ENCODE measurements around the gene ZNF627. TPM values are rescaled to one million over a fixed set of nuclear protein-coding genes. Genes with fewer than 3 reads are reported as not detected.
"Not testable (repeated sequence)": the region's sequence is repeated elsewhere in the genome, so short reads cannot be mapped to it uniquely, and the experiment has no call there.

Gene ZNF627
- total RNA-seq, 1 experiment from 2014 or later = 11.4 TPM

- no TSS peak for BruUV-seq (replicated peaks)
- CTCF ChIA-PET = interaction anchor here (0.6 to 0.7 kb wide), 5 partner anchors 12 to 1283 kb away, joined by 3 to 9 read pairs (median 4); no protein-coding TSS in a partner anchor
These were observed 36.8 kb upstream of the ZNF627 start for GRCh38 chr19:11560404-11561051.

GRCh38 chr19:11563532-11563931 is 33.8 kb upstream of the ZNF627 start:
- Histone ChIP-seq H3K27ac (no peak overlapping the region), H3K36me3 (ENCODE audit: low read depth) (no peaks in the 10 kb centered on the region), H3K4me2 (no peak overlapping the region), H3K79me2 (ENCODE audit: low read depth) (peaks cover 20% of the 10 kb centered on the region), H3K9me3 (ENCODE audit: insufficient read depth, low read depth) (no peaks in the 10 kb centered on the region), H4K20me1 (ENCODE audit: insufficient read depth) (no peaks in the 10 kb centered on the region), H3K9me2 (ENCODE audit: insufficient read depth) (no peaks in the 10 kb centered on the region), H3K4me3 (no peak overlapping the region), H3K4me1 (replicated peaks; ENCODE audit: insufficient read depth) (peaks cover 5% of the 10 kb centered on the region; the same call in 1 of the 2 replicates), H3F3A (ENCODE audit: insufficient read depth, low read depth) (peaks cover 16% of the 10 kb centered on the region; the same call in 1 of the 2 replicates), H2AFZ (no peak overlapping the region), H3K27me3 (ENCODE audit: insufficient read depth, low read depth) (no peaks in the 10 kb centered on the region)
- DNase-seq = no peak
- TF ChIP-seq CTCF (conservative IDR thresholded peaks at IDR 0.05) (no peak), EZH2 (IDR thresholded peaks at IDR 0.05; ENCODE audit: low read depth) (no peak)
- intact Hi-C loops (cut with micrococcal nuclease; ENCODE audit: unreplicated experiment) = loop anchor here (5.0 kb wide), 1 partner anchor 234 kb away; the partner anchor contains the start of gene ZNF491
- CTCF ChIA-PET = no interaction called here
- BruUV-seq (replicated peaks) = no TSS peak
- POLR2A ChIA-PET (ENCODE audit: unreplicated experiment) = no interaction called here

More at GRCh38 chr19:11560404-11561051, 36.8 kb upstream of the ZNF627 start:
- Histone ChIP-seq H4K20me1 (ENCODE audit: insufficient read depth) (peaks cover 21% of the 10 kb centered on the region), H3K4me1 (replicated peaks; ENCODE audit: insufficient read depth) (peaks cover 11% of the 10 kb centered on the region; the same call in 1 of the 2 replicates), H3F3A (ENCODE audit: insufficient read depth, low read depth) (peaks cover 21% of the 10 kb centered on the region; the same call in 1 of the 2 replicates), H3K27me3 (ENCODE audit: insufficient read depth, low read depth) (no peaks in the 10 kb centered on the region), H3K4me3 (peak overlapping the region; percentile 97; the same call in 1 of the 2 replicates), H3K9me2 (ENCODE audit: insufficient read depth) (no peaks in the 10 kb centered on the region), H2AFZ (0 out of 2 replicates have a peak overlapping the region, but pooled peaks have one; percentile 94), H3K9me3 (ENCODE audit: insufficient read depth, low read depth) (no peaks in the 10 kb centered on the region), H3K27ac (no peak overlapping the region), H3K36me3 (ENCODE audit: low read depth) (no peaks in the 10 kb centered on the region), H3K4me2 (peak overlapping the region; percentile 86), H3K79me2 (ENCODE audit: low read depth) (peaks cover 50% of the 10 kb centered on the region)
- peak; percentile 83 for TF ChIP-seq CTCF (conservative IDR thresholded peaks at IDR 0.05)
- TF ChIP-seq EZH2 (IDR thresholded peaks at IDR 0.05; ENCODE audit: low read depth) = no peak
- intact Hi-C loops (cut with micrococcal nuclease; ENCODE audit: unreplicated experiment) = loop anchor here (5.0 kb wide), 1 partner anchor 237 kb away; the partner anchor contains the start of gene ZNF491
- POLR2A ChIA-PET (ENCODE audit: unreplicated experiment) = no interaction called here
- peak; percentile 45 to 61 for DNase-seq

- intact Hi-C loops (cut with micrococcal nuclease; ENCODE audit: unreplicated experiment) = loop anchor here (5.0 kb wide), 1 partner anchor 233 kb away; the partner anchor contains the start of gene ZNF491
- H2AFZ ChIP-seq; H4K20me1 ChIP-seq (ENCODE audit: insufficient read depth); BruUV-seq (replicated peaks); H3K27me3 ChIP-seq (ENCODE audit: insufficient read depth, low read depth); H3K4me3 ChIP-seq; POLR2A ChIA-PET (ENCODE audit: unreplicated experiment); H3K4me1 ChIP-seq (replicated peaks; ENCODE audit: insufficient read depth); H3K9me3 ChIP-seq (ENCODE audit: insufficient read depth, low read depth); H3K4me2 ChIP-seq; H3K36me3 ChIP-seq (ENCODE audit: low read depth); H3K27ac ChIP-seq; H3K9me2 ChIP-seq (ENCODE audit: insufficient read depth); DNase-seq: not testable (repeated sequence)
- Histone ChIP-seq H3F3A (ENCODE audit: insufficient read depth, low read depth) (peaks cover 16% of the 10 kb centered on the region; the same call in 1 of the 2 replicates), H3K79me2 (ENCODE audit: low read depth) (peaks cover 15% of the 10 kb centered on the region)
- CTCF ChIA-PET = interaction anchor here (0.6 kb wide), 1 partner anchor 8 kb away, joined by 7 read pairs; no protein-coding TSS in a partner anchor
These were observed 33.0 kb upstream of the ZNF627 start for GRCh38 chr19:11564082-11564807.

GRCh38 chr19:11565649-11565980 is 31.7 kb upstream of the ZNF627 start:
- CTCF ChIA-PET; H4K20me1 ChIP-seq (ENCODE audit: insufficient read depth); H3K4me3 ChIP-seq; BruUV-seq (replicated peaks); H3K4me2 ChIP-seq; H3K27me3 ChIP-seq (ENCODE audit: insufficient read depth, low read depth); H3K27ac ChIP-seq; POLR2A ChIA-PET (ENCODE audit: unreplicated experiment); H3K79me2 ChIP-seq (ENCODE audit: low read depth); H3K9me2 ChIP-seq (ENCODE audit: insufficient read depth); intact Hi-C loops (cut with micrococcal nuclease; ENCODE audit: unreplicated experiment); H3K9me3 ChIP-seq (ENCODE audit: insufficient read depth, low read depth); DNase-seq; H3K36me3 ChIP-seq (ENCODE audit: low read depth); H3K4me1 ChIP-seq (replicated peaks; ENCODE audit: insufficient read depth); H2AFZ ChIP-seq: not testable (repeated sequence)
- peaks cover 13% of the 10 kb centered on the region; the same call in 1 of the 2 replicates for H3F3A ChIP-seq (ENCODE audit: insufficient read depth, low read depth)
